Measurements from ENCODE around the gene STIP1. TPM values are rescaled to one million over a fixed set of nuclear protein-coding genes. Genes with fewer than 3 reads are reported as not detected.

Gene STIP1
- total RNA-seq, 1 donor from 2014 or later = 159 TPM

DNA sequence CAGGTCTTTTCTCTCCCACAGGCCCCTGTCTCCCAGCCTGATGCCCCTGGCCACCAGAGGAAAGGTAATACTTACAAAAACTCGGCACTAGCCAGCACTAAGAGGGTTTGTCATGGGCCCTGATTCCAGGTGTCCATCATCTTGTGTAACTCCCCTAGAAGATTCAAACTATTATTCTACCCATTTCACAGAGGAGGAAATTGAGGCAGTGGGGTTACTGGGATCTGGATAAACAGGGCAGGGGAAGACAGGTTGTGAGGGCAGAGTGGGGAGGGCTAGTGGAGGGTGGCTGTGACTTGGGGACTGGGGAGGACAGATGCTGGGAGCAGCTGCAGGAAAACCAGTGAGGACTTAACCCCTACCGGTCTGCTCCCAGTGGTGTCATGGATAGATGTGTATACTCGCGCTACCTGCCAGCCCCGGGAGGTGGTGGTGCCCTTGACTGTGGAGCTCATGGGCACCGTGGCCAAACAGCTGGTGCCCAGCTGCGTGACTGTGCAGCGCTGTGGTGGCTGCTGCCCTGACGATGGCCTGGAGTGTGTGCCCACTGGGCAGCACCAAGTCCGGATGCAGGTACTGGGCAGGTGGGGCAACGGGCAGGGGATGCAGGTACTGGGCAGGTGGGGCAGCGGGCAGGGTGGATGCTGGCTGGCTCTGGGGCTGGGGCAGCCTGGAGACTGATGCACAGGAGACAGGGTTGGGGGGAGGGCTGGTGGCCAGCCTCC is 49.6 kb downstream of the STIP1 start:
- TF ChIP-seq, protein P1, sequence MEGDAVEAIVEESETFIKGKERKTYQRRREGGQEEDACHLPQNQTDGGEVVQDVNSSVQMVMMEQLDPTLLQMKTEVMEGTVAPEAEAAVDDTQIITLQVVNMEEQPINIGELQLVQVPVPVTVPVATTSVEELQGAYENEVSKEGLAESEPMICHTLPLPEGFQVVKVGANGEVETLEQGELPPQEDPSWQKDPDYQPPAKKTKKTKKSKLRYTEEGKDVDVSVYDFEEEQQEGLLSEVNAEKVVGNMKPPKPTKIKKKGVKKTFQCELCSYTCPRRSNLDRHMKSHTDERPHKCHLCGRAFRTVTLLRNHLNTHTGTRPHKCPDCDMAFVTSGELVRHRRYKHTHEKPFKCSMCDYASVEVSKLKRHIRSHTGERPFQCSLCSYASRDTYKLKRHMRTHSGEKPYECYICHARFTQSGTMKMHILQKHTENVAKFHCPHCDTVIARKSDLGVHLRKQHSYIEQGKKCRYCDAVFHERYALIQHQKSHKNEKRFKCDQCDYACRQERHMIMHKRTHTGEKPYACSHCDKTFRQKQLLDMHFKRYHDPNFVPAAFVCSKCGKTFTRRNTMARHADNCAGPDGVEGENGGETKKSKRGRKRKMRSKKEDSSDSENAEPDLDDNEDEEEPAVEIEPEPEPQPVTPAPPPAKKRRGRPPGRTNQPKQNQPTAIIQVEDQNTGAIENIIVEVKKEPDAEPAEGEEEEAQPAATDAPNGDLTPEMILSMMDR (IDR thresholded peaks at IDR 0.05) = no peak
- H3K4me1 Mint-ChIP-seq = peaks cover 80% of the 10 kb centered on the region
- H3K4me3 Mint-ChIP-seq = peak overlapping the region; percentile 90
- H3K27ac Mint-ChIP-seq = peak overlapping the region; percentile 93
- no peaks in the 10 kb centered on the region for H3K27me3 Mint-ChIP-seq
- intact Hi-C loops (cut with micrococcal nuclease) = loop anchor here (1.0 kb wide), 1 partner anchor 35 kb away; no protein-coding TSS in a partner anchor
- ChIA-PET POLR2A (interaction anchor here (1.3 to 2.0 kb wide), 4 partner anchors 9 to 50 kb away, joined by 4 to 11 read pairs (median 6); partner anchors contain the start of genes NUDT22, STIP1 and TRPT1), CTCF (no interaction called here)
- no peaks in the 10 kb centered on the region for H3K9me3 Mint-ChIP-seq
- H3K36me3 Mint-ChIP-seq (ENCODE audit: low read depth) = peaks cover 36% of the 10 kb centered on the region
- ATAC-seq (ENCODE audit: low read depth) (no peak), DNase-seq (no peak)

DNA sequence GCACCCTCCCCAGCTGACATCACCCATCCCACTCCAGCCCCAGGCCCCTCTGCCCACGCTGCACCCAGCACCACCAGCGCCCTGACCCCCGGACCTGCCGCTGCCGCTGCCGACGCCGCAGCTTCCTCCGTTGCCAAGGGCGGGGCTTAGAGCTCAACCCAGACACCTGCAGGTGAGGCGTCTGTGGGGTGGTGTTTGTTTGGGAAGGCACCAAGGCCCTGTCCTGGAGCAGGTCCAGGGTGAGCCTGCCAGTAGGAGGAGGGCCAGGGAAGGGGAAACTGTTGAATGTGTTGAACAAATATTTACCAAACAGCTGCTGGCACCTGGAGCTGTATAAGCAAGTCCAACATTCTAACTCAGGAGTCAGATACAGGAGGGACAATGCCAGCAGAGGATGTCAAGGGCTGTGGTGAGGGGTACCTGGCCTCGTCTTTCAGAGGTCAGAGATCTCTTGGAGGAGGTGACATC is 51.5 kb downstream of the STIP1 start:
- ChIA-PET POLR2A (interaction anchor here (0.8 to 1.5 kb wide), 5 partner anchors 11 to 68 kb away, joined by 3 to 5 read pairs (median 4); partner anchors contain the start of genes ESRRA, FERMT3, NUDT22 and TRPT1), CTCF (interaction anchor here (0.6 kb wide), 1 partner anchor 39 kb away, joined by 3 read pairs; no protein-coding TSS in a partner anchor)
- no peaks in the 10 kb centered on the region for H3K27me3 Mint-ChIP-seq
- no peak overlapping the region for H3K4me3 Mint-ChIP-seq
- peaks cover 39% of the 10 kb centered on the region for H3K36me3 Mint-ChIP-seq (ENCODE audit: low read depth)
- TF ChIP-seq, protein P1 (IDR thresholded peaks at IDR 0.05) = no peak
- H3K9me3 Mint-ChIP-seq = no peaks in the 10 kb centered on the region
- no peak for ATAC-seq (ENCODE audit: low read depth)
- peaks cover 73% of the 10 kb centered on the region for H3K4me1 Mint-ChIP-seq
- intact Hi-C loops (cut with micrococcal nuclease) = no loop called here
- DNase-seq = no peak
- peak overlapping the region; percentile 98 for H3K27ac Mint-ChIP-seq

DNA sequence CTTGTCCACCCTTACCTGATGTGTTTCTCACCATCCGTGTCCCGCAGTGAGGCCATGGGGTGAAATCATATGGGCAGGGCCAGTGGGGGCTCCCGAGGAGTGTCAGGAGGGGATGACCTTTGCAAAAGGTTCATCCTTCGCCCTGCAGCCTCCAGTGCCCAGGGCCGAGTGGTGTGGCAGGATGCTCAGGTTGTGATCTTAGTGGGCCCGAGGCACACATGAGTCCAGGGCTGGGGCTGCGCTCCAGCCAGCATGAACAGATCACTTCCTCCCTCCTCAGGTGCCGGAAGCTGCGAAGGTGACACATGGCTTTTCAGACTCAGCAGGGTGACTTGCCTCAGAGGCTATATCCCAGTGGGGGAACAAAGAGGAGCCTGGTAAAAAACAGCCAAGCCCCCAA is 52.1 kb downstream of the STIP1 start:
- peaks cover 43% of the 10 kb centered on the region for H3K36me3 Mint-ChIP-seq (ENCODE audit: low read depth)
- POLR2A ChIA-PET = interaction anchor here (0.7 to 5.9 kb wide), 5 partner anchors 7 to 32 kb away, joined by 4 to 60 read pairs (median 6); partner anchors contain the start of genes DNAJC4, FERMT3, NUDT22 and TRPT1
- peak overlapping the region; percentile 98 for H3K27ac Mint-ChIP-seq
- no peaks in the 10 kb centered on the region for H3K27me3 Mint-ChIP-seq
- peaks cover 73% of the 10 kb centered on the region for H3K4me1 Mint-ChIP-seq
- intact Hi-C loops (cut with micrococcal nuclease) = no loop called here
- CTCF ChIA-PET = interaction anchor here (0.6 kb wide), 1 partner anchor 40 kb away, joined by 3 read pairs; no protein-coding TSS in a partner anchor
- H3K4me3 Mint-ChIP-seq = no peak overlapping the region
- DNase-seq (no peak), ATAC-seq (ENCODE audit: low read depth) (no peak)
- TF ChIP-seq, protein P1 (IDR thresholded peaks at IDR 0.05) = no peak
- H3K9me3 Mint-ChIP-seq = no peaks in the 10 kb centered on the region

DNA sequence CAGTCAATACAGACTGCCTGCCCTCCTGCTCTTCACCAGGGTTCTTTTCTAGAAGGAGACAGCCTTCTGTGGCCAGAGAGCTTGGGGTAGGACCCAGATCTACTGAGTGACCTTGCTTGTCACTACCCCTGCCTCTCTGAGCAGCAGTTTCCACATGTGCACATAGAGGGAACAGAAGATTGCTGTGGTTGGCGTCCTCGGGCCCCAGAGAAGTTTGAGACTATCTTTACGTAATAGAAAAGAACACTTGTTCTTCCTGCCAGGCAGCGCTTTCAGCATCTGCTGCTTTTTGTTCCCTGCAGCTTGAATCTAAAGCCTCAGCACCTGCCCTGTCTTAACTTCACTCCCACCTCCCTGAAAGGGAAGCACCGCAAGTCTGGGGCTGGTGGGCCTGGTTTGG is 53.0 kb downstream of the STIP1 start:
- intact Hi-C loops (cut with micrococcal nuclease) = no loop called here
- H3K4me1 Mint-ChIP-seq = peaks cover 74% of the 10 kb centered on the region
- ChIA-PET CTCF (no interaction called here), POLR2A (interaction anchor here (0.6 to 5.9 kb wide), 4 partner anchors 8 to 24 kb away, joined by 4 to 60 read pairs (median 13); partner anchors contain the start of genes DNAJC4, NUDT22 and TRPT1)
- DNase-seq (no peak), ATAC-seq (ENCODE audit: low read depth) (no peak)
- H3K27me3 Mint-ChIP-seq = no peaks in the 10 kb centered on the region
- peaks cover 52% of the 10 kb centered on the region for H3K36me3 Mint-ChIP-seq (ENCODE audit: low read depth)
- no peaks in the 10 kb centered on the region for H3K9me3 Mint-ChIP-seq
- TF ChIP-seq, protein P1 (IDR thresholded peaks at IDR 0.05) = no peak
- H3K27ac Mint-ChIP-seq = peak overlapping the region; percentile 98
- H3K4me3 Mint-ChIP-seq = no peak overlapping the region
